ENCODE measurements around the gene MEGF9.
"Not testable (repeated sequence)": the region's sequence is repeated elsewhere in the genome, so short reads cannot be mapped to it uniquely, and the experiment has no call there.

MEGF9 gene

DNA sequence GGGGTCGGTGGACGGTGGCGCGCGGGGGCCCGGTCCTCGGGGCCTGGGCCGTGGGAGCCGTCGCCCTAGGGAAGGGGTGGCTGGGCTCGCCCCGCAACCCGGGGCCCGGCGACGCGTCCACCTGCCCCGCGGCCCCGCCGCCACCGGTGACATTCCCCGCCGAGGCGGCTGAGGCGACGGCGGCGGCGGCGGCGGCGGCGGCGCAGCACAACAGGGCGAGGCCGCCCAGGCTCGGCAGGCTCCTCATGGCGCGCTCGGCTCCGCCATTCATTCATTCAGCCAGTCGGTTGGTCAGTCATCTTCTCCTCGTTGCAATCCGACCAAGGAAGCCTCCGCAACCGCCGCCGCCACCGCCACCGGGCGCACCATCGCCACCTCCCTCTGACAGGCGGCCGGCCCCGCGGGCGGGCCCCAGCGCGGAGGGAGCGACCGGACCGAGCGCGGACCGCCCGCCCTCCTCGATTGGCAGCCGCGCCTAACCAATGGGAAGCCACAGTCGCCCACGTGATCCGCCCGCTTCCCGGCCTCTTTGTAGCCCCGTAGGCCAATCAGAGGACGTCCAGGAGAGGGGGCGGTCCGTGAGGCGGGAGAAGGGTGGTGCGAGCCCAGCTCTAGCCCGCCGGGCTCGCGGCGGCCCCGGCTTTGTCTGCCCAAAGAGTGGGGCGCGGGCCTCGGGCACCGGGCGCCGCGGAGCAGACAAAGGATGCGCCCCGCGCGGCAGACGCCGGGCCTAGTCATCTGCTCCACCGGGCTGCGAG, at the start of gene MEGF9:
Gene MEGF9, minus strand, starts transcription at position 383 of the 758 bp plus-strand sequence. Its CDS starts 112 bp downstream, at position 271.
- DNase-seq (ENCODE audit: low read depth) = peak; percentile 94

DNA sequence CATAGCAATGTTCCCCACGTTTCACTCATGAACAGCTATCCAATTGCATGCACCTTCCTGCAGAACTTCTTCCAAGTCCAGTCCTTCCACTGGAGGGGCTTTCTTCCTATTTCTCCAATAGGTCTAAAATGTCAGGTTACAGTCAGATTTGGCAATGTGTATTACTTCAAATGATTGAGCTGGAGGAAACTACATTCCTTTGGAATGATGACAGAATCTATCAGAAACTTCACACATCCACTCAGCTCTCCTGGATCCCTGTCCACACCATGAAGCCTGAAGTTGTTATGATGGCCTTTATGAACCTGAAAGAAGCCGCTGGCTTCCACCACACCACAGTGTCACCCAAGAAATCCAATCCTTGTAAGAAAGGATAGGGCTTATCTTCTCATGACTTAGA, 46.7 kb upstream of the MEGF9 start:
- DNase-seq (ENCODE audit: low read depth) = no peak

DNA sequence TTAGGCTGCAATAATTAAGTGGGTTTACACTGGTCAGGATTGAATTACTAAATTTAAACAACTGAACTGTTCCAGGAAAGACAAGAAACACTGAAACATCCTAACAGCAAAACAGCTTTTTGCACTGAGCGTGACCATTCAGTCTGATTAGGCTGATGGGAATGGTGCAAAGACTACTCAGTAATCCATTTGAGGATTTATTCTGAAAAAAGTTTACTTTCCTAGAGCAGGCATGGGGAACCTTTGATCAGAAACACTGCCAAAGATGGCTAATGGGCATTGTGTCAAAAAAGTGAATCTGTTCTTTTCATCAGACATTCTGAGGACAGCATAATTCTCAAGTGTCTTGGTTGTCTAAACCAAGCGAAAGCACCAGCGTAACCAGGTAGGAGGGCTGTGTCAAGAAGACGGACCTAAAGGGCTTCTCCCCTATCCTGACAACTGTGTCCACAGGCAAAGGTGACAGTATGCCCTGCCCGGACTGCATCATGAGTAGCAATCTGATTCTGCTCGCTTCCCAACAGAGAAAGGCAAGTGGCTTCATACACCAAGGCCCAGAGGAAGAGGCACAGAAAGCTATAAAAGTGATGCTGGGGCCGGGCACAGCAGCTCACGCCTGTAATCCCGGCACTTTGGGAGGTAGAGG, 45.6 kb upstream of the MEGF9 start:
- no peak for DNase-seq (ENCODE audit: low read depth)

DNA sequence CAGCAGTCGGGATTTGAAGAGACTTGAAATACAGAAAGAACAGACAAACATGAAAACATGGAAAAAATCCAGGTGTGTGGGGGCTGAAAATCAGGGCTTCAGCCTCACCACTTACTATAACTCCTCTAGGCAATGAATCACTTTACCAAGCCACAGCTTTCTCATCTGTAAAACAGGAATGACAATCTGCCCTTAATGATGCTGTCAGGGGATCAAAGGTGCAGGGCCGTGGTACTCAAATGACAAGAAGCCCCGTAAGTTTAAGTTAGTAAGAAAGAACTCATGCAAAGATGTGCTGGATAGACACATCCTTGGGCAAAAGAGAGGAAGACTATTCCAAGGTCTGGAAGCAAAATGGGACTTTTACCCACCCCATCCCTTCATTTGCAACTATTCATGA, 44.3 kb upstream of the MEGF9 start:
- DNase-seq (ENCODE audit: low read depth) = no peak

DNA sequence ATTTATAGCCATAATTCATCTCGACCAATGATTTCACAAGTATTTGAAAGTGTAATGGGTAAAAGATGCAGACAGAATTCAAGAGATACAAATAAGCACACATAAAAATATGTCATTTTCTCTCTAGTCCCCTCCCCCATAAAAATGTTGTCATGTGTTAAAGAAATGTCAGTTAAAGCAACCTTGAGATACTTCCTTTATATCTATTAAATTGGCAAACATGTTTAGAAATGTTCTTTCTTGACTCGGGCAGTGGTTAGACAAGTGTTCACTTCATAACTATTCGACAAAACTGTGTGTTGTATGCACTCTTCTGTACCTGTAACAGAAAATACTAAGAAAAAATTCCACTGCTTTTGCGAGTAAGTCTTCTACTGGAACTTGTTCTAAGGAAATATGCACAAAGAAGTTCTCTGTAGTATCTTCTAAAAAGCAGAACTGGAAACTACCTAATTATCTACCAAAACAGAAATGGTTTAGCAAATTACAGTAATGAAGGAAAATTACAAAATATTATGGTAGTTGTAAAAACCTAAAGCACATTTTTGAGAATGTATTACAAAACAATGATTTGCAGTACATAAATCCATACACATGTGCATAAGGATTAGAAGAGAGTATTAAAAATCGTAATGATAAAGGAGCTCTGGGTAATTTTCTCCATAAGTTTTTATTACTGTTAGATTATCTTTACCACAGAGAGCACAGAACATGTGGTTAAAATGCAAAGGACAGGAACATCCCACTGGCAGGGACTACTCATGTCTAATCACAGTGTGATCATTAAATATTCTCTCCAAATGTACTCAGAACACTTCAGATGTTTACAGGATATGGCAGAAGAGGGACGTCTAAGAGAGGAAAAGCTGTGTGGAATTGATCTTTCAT, 43.0 kb upstream of the MEGF9 start:
- no peak for DNase-seq (ENCODE audit: low read depth)

DNA sequence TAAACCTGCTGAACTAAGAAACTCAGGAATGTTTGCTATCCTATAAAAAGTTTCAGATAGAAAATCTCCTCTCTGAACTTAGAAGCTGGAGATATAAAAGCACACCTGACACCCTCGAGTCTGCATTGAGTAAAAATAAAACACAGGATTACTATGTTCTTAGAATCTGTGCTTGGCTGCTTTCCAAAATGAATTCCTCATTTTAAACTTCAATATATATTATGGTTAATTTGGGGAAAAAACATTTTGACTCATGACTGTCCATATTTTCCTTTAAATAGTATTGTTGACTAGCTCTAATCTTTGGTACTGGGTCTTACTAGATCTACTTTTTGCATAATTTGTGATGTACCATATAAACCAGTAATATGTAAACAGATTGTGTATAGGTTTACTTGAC, 42.3 kb upstream of the MEGF9 start:
- no peak for DNase-seq (ENCODE audit: low read depth)

DNA sequence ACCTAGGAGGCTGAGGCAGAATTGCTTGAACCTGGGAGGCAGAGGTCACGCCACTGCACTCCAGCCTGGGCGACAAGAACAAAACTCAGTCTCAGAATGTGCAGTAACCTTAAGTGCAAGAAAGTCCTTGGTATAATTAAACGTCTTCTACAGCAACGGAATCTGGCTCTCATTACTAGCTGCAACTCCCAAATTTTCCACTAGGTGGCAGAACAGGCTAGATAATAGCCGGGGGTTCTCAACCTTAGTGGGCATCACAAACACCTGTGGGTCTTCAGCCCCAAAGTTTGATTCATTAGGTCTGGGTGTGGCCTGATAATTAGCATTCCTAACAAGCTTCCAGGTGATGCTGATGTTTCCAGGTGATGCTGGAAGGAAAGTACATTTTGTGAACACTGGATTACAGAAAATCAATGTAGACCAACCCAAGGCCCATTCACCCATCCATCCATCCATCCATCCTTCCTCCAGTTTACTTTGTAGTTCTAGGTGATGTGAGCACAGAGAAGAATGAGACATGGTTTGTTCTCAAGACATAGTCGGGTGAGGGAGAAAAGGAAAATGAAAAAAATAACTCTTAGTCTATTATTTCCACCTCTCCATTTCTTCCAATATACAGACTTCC, 41.7 kb upstream of the MEGF9 start:
- peak; percentile 60 for DNase-seq (ENCODE audit: low read depth)

DNA sequence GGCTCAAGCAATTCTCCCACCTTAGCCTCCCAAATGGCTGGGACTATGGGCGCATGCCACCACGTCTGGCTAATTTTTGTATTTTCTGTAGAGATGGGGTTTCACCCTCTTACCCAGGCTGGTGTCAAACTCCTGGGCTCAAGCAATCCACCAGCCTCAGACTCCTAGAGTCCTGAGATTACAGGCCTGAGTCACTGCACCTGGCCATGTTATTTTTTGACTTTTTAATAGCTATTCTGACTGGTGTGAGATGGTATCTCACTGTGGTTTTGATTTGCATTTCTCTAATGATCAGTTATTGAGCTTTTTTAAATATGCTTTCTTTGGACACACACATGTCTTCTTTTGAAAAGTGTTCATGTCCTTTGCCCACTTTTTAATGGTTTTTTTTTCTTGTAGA, 40.8 kb upstream of the MEGF9 start:
- no peak for DNase-seq (ENCODE audit: low read depth)

DNA sequence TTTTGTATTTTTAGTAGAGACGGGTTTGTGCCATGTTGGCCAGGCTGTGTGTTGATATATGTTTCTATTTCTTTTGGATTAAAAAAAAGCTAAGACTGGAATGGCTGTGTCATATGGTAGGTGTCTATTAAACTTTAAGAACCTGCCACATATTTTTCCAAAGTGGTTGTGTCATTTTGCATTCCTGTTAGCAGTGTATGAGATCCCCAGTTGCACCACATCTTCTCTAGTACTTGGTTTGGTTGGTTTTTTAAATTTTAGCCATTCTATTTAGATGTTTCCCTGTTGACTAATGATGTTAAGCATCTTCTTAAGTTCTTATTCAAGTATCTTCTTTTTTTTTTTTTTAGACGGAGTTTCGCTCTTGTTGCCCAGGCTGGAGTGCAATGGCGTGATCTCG, 36.2 kb upstream of the MEGF9 start:
- no peak for DNase-seq (ENCODE audit: low read depth)

DNA sequence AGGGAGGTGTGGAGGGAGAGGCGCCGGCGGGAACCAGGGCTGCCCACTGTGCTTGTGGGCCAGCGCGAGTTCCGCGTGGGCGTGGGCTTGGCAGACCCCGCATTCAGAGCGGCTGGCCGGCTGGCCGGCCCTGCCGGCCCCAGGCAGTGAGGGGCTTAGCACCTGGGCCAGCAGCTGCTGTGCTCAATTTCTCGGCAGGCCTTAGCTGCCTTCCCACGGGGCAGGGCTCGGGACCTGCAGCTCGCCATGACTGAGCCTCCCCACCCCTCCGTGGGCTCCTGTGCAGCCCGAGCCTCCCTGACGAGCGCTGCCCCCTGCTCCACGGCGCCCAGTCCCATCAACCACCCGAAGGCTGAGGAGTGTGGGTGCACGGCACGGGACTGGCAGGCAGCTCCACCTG, 32.1 kb upstream of the MEGF9 start:
- DNase-seq (ENCODE audit: low read depth) = not testable (repeated sequence)

DNA sequence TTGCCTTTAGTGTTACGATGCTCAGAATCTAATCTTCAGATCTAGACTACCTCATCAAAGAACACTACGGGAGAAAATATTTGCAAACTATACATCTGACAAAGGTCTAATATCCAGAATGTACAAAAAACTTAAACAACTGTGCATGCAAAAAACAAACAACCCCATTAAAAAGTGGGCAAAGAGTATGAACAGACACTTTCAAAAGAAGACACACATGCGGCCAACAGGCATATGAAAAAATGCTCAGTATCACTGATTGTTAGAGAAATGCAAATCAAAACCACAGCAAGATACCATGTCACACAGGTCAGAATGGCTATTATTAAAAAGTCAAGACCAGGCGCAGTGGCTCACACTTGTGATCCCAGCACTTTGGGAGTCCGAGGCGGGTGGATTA, 31.0 kb upstream of the MEGF9 start:
- DNase-seq (ENCODE audit: low read depth) = no peak

DNA sequence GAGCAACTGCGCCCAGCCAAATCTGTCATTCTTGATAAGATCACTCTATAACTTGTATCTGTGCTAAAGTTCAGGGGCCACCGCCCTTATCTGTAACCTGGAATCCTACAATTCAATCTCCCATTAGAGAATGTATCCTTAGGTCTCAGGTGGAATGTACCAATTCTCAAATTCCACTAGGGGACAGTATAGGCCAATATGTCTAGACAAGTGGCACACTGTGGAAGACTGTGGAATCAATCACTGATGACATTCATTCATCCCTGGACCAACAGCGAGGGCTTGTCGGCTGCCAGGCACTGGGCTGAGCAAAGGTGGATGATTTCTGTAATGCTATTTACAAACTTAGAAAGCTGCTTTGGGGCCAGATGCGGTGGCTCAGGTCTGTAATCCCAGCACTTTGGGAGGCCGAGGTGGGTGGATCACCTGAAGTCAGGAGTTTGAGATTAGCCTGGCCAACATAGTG, 28.7 kb upstream of the MEGF9 start:
- DNase-seq (ENCODE audit: low read depth) = no peak

DNA sequence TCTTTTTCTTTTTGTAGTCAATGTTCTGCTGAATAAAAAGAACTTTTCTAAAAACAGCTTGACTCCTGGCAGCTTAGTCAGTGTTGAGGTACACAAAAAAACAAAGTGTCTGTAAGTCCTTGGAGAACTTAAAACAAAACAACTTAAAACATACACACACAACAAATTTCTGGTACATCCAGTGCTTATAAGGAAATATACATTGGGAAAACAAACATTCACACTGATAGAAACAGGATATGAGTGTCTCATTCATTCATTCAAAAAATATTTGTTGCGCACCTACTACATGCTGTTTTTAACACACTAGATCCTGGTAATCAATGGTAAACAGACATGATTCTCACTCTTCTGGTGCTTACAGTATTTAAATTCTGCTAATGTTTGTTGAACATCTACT, 27.4 kb upstream of the MEGF9 start:
- DNase-seq (ENCODE audit: low read depth) = no peak

DNA sequence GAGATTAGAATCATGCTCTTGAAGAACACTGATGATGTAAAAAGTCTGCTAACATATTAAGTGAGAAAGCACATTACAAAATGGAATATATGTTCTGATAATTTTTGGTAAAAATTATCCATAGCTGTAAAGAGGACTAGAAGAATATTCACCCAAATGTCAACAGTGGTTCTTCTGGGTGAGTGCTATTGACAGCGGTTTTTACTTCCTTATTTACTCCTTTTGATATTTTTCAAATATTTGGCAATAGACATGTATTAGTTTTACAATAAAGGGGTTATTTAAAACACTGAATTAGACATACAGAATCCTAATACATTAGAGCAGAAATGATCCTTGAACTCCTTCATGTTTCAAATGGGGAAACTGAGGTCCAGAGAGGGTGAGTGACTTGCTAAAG, 26.9 kb upstream of the MEGF9 start:
- DNase-seq (ENCODE audit: low read depth) = no peak

DNA sequence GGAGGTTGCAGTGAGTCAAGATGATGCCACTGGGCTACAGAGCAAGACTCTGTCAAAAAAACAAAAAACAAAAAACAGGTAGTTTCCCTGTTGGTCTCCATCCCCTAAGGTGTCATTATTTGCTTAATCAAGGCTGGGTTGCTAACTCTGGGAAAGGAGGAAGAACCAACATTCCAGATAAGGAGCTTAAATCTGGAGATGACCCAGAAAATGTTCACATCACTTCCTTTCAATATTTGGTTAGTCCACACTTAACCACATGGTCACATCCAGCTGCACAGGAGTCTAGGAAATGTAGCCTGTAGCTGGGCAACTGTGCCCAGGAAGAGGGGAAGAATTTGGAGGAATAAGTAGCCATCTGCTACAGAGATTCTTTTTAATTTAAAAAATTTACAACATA, 25.9 kb upstream of the MEGF9 start:
- DNase-seq (ENCODE audit: low read depth) = no peak

DNA sequence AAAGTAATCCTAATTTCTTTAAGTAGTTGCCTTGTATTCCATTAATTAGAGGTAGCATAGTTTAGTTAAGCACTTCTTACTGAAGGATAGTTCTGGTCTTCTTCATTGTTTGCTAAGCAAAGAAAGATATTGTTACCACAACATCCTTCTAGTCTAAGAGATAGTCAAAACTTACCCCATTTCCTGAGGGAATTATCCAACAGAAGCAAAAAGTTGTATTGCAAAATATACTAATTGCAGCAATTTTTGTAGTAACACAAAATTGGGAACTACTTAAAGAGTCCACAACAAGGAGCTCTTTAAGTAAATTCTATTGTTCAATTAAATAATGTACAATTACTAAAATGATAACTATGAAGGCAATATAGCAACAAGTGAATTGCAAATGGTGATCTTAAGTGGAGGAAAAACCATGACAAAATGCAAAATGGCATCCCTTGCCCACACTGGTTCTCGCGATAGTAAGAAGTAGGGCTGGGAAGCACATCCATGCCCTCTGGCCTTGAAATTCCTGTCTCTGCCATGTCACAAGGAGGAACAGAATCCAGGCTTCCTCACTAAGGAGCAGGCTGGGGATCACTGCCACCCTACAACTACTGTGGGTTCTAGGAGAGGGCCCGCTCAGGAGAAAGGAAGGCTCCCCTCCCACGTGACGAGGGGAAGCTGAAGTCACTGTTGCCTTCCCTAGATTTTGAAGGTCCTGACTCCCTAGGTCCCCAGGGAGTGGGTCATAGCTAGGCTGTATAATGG, 23.3 kb upstream of the MEGF9 start:
- DNase-seq (ENCODE audit: low read depth) = no peak

DNA sequence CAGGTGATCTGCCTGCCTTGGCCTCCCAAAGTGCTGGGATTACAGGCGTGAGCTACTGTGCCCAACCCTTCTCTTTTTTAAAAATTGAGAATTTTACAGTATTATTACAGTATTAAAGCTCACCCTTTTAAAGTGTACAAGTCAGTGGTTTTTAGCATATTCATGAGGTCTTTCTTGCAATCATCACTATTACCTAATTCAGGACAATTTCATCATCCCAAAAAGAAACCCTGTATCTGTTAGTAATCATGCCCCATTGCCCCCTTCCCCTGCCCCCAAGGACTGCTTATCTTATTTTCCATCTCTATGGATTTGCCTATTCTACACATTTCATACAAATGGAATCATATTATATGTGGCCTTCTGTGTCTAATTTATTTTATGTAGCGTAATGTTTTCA, 22.6 kb upstream of the MEGF9 start:
- no peak for DNase-seq (ENCODE audit: low read depth)

DNA sequence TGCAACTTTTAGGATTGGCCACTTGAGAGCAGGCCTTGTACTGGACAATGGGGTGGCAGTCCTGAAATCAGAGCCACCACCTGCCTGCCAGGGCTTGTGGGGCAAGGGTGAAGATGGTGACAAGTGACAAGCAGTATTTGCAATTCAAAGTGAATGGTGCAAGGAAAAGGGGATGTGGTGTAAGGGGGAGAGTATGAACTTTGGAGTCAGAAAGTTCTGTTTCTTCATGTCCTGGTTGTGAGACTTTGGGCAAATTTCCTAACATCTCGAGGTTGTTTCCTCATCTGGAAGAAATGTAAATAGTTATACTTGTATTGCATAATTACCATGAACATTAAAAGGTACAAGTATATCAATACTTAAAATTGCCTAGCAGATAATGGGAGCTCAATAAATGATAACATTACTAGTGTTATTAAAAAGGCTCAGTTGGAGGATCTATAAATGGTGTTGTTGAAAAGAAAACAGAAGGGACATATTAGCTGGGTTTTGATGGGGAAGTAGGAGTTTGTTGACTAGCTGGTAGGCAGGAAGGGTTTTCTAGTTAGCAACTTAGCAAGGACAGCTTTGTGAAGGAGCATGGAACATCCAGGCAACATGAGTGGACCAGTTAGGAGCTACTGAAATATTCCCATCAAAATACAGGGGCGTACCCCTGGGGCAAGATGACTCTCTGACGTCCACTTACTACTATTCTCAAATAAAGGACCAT, 21.3 kb upstream of the MEGF9 start:
- DNase-seq (ENCODE audit: low read depth) = no peak

DNA sequence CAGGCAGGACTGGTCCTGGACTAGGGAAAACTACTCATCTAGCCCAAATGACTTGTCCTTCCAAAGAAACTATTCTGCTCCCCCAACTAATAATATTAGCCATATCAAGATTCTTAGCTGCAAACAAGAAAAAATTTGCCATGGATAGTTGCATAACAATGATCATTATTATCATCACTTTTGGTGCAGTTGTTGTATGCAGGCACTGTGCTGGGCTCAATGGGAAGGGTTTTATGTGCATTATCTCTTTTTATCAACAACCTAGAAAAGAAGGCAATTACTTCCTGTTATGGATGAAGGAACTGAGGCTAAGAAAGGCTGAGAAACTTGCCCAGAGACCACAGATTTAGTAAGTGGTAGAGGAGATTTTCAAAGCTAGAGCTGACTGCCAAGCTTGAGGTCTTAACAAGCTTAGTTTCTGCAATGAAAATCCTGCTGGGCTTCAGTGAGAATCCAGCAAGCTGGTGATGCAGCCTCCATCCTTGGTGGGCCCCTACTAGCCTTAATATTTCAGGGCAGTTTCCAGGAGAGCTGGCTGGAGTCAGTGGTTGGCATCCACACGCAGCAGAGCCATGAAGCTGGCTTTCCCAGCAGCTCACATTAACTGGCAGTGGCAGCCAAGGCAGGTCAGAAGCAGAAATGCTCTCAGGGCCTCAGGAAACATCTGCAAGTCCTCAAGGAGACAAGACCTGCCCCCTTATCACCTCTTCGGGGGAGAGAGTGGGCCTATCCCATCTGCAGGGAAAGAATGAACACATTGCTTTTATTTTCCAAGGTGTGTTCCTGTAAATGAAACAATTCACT, 20.5 kb upstream of the MEGF9 start:
- DNase-seq (ENCODE audit: low read depth) = no peak

DNA sequence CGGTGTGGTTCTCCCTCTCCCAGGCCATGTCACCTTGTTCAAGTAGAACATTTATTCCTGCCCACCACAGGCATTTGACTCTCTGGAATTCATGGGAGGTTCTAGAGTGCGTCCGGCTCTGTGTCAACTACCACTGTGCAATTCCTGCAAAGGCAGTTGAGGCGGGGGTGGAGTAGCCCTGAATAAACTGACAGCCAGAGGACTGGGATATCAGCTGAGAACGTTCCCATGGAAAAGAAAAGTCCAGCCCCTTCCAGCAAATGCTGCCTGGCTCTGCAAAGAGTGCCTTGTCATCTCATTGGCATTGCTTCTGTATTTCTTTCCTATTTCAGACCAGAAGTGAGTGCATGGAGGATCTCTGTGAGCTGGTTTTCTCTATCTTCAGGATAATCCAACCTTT, 18.9 kb upstream of the MEGF9 start:
- DNase-seq (ENCODE audit: low read depth) = no peak

All from stimulated activated CD8-positive, alpha-beta memory T cell treated with anti-CD3 and anti-CD28 coated beads, Interleukin-12 subunit alpha, Interleukin-12 subunit beta, amount 100 ng/mL, for 1 hour (primary cell).